K562 (cell line): ENCODE measurements around the gene EHD2. TPM values are rescaled to one million over a fixed set of nuclear protein-coding genes. Genes with fewer than 3 reads are reported as not detected.
A peak's percentile ranks its signal among the peaks of the same experiment; 100 is the strongest.

Experiments used
- CHD1 ChIP-seq: fragments of 200-600 bp; sonication (generic); IDR thresholded peaks from one replicate; pipeline ENCODE4 v1.6.1; 2012; ENCODE audit warnings: mild to moderate bottlenecking, moderate library complexity, low read length, inconsistent platforms
- HDGF ChIP-seq: fragments of 450-650 bp; IDR thresholded peaks from 2 replicates; pipeline ENCODE4 v1.6.1; 2016
- KHSRP ChIP-seq: fragments of 450-650 bp; IDR thresholded peaks from 2 replicates; pipeline ENCODE4 v1.6.1; 2017
- KLF6 ChIP-seq: fragments of 250-450 bp; sonication (Bioruptor Pico); IDR thresholded peaks from 2 replicates; pipeline ENCODE4 v1.4.0; 2020; ENCODE audit warnings: mild to moderate bottlenecking, moderate library complexity, borderline replicate concordance
- MED1 ChIP-seq: sonication (generic); formaldehyde crosslinking; IDR thresholded peaks from 2 replicates; pipeline ENCODE4 v1.8.1; 2023; ENCODE audit warnings: missing genetic modification reagents, borderline replicate concordance
- PHF8 ChIP-seq: fragments of 200-600 bp; sonication (generic); IDR thresholded peaks from 2 replicates; pipeline ENCODE4 v1.6.1; 2012; ENCODE audit warnings: mixed run types, mild to moderate bottlenecking, inconsistent platforms, low read length, moderate library complexity, borderline replicate concordance
- POLR2AphosphoS2 ChIP-seq: IDR thresholded peaks from 2 replicates; pipeline ENCODE4 v1.6.1; 2012; ENCODE audit warnings: low read length, improper control_type of control experiment
- TEAD1 ChIP-seq, 2 experiments: fragments of 450-650 bp in 1 of 2; sonication (generic) in 1 of 2; formaldehyde crosslinking; IDR thresholded peaks; 2 replicates each; pipeline versions ENCODE4 v1.4.0 to v1.8.0; 2020 to 2022; ENCODE audit warnings: mild to moderate bottlenecking in 2 of 2, missing genetic modification reagents in 1 of 2
- ZBTB49 ChIP-seq: sonication (generic); formaldehyde crosslinking; IDR thresholded peaks from 2 replicates; pipeline ENCODE4 v1.8.0; 2022; ENCODE audit warnings: missing genetic modification reagents, mild to moderate bottlenecking, borderline replicate concordance
- ZC3H4 ChIP-seq: sonication (generic); formaldehyde crosslinking; IDR thresholded peaks from 2 replicates; pipeline ENCODE4 v1.9.0; 2021; ENCODE audit warnings: missing genetic modification reagents, borderline replicate concordance
- ZNF584 ChIP-seq: fragments of 200-800 bp; sonication (Bioruptor generic); IDR thresholded peaks from 2 replicates; pipeline ENCODE4 v1.6.1; 2016; ENCODE audit warnings: low read depth, mild to moderate bottlenecking, missing genetic modification characterization, missing compliant biosample characterization
- ZNF589 ChIP-seq: fragments of 200-800 bp; sonication (Bioruptor generic); IDR thresholded peaks from 2 replicates; pipeline ENCODE4 v1.6.1; 2016; ENCODE audit warnings: low read depth, missing genetic modification characterization, missing compliant biosample characterization
- ZNF778 ChIP-seq: fragments of 450-650 bp; formaldehyde crosslinking; IDR thresholded peaks from 2 replicates; pipeline ENCODE4 v1.4.0; 2020; ENCODE audit warnings: mild to moderate bottlenecking, moderate library complexity
- polyA plus RNA-seq, 8 experiments: library from polyadenylated mRNA; depleted of rRNA in 4 of 8; stranded (reverse) in 5 of 8; unstranded in 3 of 8; fragments of >200 nt; fragmentation: Nextera tagmentation in 2 of 8; fragmentation: Illumina TruSeq in 1 of 8; extraction: Ambion mirVana in 2 of 8; extraction: Trizol in 1 of 8; gene quantifications; 2 replicates each; pipeline versions ENCODE4 v1.2.1 to v1.2.3, GENCODE V29; 2011 to 2014; ENCODE audit warnings: inconsistent platforms in 1 of 8, missing spikeins in 1 of 8
- total RNA-seq, 7 experiments: library from RNA; depleted of rRNA in 6 of 7; stranded (reverse); fragments of >200 nt in 6 of 7; fragmentation: Illumina TruSeq in 2 of 7; extraction: Trizol in 2 of 7; gene quantifications; 2 replicates each; pipeline versions ENCODE4 v1.2.1 to v1.2.3, GENCODE V29; 2011 to 2021; ENCODE audit warnings: low replicate concordance in 1 of 7
- TF ChIP-seq, protein P1 (sequence below): sonication (generic); formaldehyde crosslinking; IDR thresholded peaks from 2 replicates; pipeline ENCODE4 v1.8.0; 2023; ENCODE audit warnings: missing genetic modification reagents, mild to moderate bottlenecking, borderline replicate concordance
- TF ChIP-seq, protein P2 (sequence below), 2 experiments: fragments of 450-650 bp; IDR thresholded peaks; 2 replicates each; pipeline ENCODE4 v1.6.1; 2018; ENCODE audit warnings: mild to moderate bottlenecking in 2 of 2, low read depth in 1 of 2; ENCODE audit not compliant: partially characterized antibody in 2 of 2

The EHD2 gene
- total and polyA plus RNA-seq, 9 of the 15 experiments (the other 6 are each of a cell fraction or from before 2014, with no cell fraction given): 1.7 to 32.2 (median 3.0) TPM

DNA sequence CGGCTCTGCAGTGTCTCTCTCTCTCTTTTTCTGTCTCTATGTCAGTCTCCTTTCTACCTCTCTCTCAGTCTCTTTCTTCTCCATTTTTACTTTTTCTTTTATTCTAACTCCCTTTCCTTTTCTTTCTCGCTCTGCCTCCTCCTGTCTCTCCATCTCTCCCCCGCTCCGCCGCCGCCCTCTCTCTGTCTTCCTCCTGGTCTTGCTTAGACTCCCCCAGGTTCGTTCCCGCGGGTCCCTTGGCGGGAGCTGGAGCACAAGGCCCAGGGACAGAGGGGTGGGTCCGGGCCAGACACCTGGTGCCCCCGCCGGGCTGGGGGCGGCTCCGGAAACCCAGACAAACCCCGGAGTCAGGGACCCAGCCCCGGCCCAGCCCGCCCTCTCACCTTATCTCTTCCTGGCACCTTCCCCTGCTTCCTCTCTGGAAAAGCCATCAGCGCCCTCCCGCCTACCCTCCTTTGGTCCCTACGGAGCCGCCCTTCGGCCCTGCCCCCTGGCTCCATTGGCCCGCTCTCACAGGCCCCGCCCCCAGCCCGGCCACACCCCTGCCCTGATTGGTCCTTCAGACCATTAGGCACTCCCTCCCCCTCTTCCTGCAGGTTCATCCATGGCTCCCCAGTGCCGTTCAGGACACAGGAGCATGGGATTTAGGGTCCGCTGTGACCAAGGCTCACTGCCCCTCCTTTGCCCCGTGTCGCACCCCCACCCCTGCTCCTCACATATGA, 16.7 kb downstream of the EHD2 start (continued):
- TF ChIP-seq, protein P1, sequence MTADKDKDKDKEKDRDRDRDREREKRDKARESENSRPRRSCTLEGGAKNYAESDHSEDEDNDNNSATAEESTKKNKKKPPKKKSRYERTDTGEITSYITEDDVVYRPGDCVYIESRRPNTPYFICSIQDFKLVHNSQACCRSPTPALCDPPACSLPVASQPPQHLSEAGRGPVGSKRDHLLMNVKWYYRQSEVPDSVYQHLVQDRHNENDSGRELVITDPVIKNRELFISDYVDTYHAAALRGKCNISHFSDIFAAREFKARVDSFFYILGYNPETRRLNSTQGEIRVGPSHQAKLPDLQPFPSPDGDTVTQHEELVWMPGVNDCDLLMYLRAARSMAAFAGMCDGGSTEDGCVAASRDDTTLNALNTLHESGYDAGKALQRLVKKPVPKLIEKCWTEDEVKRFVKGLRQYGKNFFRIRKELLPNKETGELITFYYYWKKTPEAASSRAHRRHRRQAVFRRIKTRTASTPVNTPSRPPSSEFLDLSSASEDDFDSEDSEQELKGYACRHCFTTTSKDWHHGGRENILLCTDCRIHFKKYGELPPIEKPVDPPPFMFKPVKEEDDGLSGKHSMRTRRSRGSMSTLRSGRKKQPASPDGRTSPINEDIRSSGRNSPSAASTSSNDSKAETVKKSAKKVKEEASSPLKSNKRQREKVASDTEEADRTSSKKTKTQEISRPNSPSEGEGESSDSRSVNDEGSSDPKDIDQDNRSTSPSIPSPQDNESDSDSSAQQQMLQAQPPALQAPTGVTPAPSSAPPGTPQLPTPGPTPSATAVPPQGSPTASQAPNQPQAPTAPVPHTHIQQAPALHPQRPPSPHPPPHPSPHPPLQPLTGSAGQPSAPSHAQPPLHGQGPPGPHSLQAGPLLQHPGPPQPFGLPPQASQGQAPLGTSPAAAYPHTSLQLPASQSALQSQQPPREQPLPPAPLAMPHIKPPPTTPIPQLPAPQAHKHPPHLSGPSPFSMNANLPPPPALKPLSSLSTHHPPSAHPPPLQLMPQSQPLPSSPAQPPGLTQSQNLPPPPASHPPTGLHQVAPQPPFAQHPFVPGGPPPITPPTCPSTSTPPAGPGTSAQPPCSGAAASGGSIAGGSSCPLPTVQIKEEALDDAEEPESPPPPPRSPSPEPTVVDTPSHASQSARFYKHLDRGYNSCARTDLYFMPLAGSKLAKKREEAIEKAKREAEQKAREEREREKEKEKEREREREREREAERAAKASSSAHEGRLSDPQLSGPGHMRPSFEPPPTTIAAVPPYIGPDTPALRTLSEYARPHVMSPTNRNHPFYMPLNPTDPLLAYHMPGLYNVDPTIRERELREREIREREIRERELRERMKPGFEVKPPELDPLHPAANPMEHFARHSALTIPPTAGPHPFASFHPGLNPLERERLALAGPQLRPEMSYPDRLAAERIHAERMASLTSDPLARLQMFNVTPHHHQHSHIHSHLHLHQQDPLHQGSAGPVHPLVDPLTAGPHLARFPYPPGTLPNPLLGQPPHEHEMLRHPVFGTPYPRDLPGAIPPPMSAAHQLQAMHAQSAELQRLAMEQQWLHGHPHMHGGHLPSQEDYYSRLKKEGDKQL (CRISPR knock-in tag): no peak
- no peak for TF ChIP-seq ZNF589
- no peak for TF ChIP-seq POLR2AphosphoS2
- TF ChIP-seq KHSRP: no peak
- TF ChIP-seq CHD1: no peak
- TF ChIP-seq, protein P2, sequence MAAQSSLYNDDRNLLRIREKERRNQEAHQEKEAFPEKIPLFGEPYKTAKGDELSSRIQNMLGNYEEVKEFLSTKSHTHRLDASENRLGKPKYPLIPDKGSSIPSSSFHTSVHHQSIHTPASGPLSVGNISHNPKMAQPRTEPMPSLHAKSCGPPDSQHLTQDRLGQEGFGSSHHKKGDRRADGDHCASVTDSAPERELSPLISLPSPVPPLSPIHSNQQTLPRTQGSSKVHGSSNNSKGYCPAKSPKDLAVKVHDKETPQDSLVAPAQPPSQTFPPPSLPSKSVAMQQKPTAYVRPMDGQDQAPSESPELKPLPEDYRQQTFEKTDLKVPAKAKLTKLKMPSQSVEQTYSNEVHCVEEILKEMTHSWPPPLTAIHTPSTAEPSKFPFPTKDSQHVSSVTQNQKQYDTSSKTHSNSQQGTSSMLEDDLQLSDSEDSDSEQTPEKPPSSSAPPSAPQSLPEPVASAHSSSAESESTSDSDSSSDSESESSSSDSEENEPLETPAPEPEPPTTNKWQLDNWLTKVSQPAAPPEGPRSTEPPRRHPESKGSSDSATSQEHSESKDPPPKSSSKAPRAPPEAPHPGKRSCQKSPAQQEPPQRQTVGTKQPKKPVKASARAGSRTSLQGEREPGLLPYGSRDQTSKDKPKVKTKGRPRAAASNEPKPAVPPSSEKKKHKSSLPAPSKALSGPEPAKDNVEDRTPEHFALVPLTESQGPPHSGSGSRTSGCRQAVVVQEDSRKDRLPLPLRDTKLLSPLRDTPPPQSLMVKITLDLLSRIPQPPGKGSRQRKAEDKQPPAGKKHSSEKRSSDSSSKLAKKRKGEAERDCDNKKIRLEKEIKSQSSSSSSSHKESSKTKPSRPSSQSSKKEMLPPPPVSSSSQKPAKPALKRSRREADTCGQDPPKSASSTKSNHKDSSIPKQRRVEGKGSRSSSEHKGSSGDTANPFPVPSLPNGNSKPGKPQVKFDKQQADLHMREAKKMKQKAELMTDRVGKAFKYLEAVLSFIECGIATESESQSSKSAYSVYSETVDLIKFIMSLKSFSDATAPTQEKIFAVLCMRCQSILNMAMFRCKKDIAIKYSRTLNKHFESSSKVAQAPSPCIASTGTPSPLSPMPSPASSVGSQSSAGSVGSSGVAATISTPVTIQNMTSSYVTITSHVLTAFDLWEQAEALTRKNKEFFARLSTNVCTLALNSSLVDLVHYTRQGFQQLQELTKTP (IDR thresholded peaks at IDR 0.05; ENCODE audit: low read depth in 1 of 2, partially characterized antibody in 2 of 2): no peak
- no peak for TF ChIP-seq MED1 (CRISPR knock-in tag)
- no peak for TF ChIP-seq ZC3H4 (CRISPR knock-in tag)
- TF ChIP-seq ZBTB49 (CRISPR knock-in tag): no peak
- peak; percentile 17; the same call in 1 of the 2 replicates for TF ChIP-seq PHF8
- TF ChIP-seq KLF6: no peak
- TF ChIP-seq TEAD1 (CRISPR knock-in tag; IDR thresholded peaks at IDR 0.05): no peak
- TF ChIP-seq ZNF778: no peak
- no peak for TF ChIP-seq ZNF584
- TF ChIP-seq HDGF: peak; percentile 87; the same call in 1 of the 2 replicates
